K562 (cell line): ENCODE results near the gene ELOF1. TPM values are rescaled to one million over a fixed set of nuclear protein-coding genes. Genes with fewer than 3 reads are reported as not detected.
A peak's percentile ranks its signal among the peaks of the same experiment; 100 is the strongest.

Experiments
- BCL6 ChIP-seq: fragments of 250-450 bp; sonication (Bioruptor Pico); IDR thresholded peaks from 2 replicates; pipeline ENCODE4 v1.4.0; 2020
- CREBBP ChIP-seq: IDR thresholded peaks from one replicate; pipeline ENCODE4 v1.6.1; 2012; ENCODE audit warnings: low read depth, mild to moderate bottlenecking, control low read depth, inconsistent platforms, low read length
- HDAC3 ChIP-seq: fragments of 450-650 bp; IDR thresholded peaks from 2 replicates; pipeline ENCODE4 v1.6.1; 2018; ENCODE audit warnings: borderline replicate concordance, mild to moderate bottlenecking, moderate library complexity; ENCODE audit not compliant: partially characterized antibody
- HNRNPL ChIP-seq: fragments of 200-400 bp; formaldehyde crosslinking; IDR thresholded peaks from 2 replicates; pipeline ENCODE4 v1.6.1; 2017; ENCODE audit warnings: low read depth, mild to moderate bottlenecking, low read length
- L3MBTL2 ChIP-seq: fragments of 450-650 bp; IDR thresholded peaks from 2 replicates; pipeline ENCODE4 v1.6.1; 2016; ENCODE audit warnings: mild to moderate bottlenecking, moderate library complexity
- MEF2D ChIP-seq: conservative IDR thresholded peaks from 2 replicates; pipeline ENCODE4 v1.6.1; 2016; ENCODE audit warnings: low read depth, missing genetic modification characterization, missing compliant biosample characterization
- NEUROD1 ChIP-seq: fragments of 150-350 bp; IDR thresholded peaks from 2 replicates; pipeline ENCODE4 v1.6.1; 2014; ENCODE audit warnings: borderline replicate concordance, low read length, low read depth; ENCODE audit not compliant: partially characterized antibody
- PTBP1 ChIP-seq: fragments of 200-400 bp; formaldehyde crosslinking; IDR thresholded peaks from 2 replicates; pipeline ENCODE4 v1.6.1; 2017; ENCODE audit warnings: low read depth, low read length
- RBBP5 ChIP-seq: fragments of 200-600 bp; sonication (generic); IDR thresholded peaks from 2 replicates; pipeline ENCODE4 v1.6.1; 2012; ENCODE audit warnings: borderline replicate concordance, mild to moderate bottlenecking, low read length, control low read depth, inconsistent platforms; ENCODE audit not compliant: insufficient read depth, poor library complexity, severe bottlenecking
- RFX1 ChIP-seq: fragments of 450-650 bp; IDR thresholded peaks from 2 replicates; pipeline ENCODE4 v1.6.1; 2016; ENCODE audit warnings: mild to moderate bottlenecking, moderate library complexity
- RFX5 ChIP-seq: IDR thresholded peaks from 2 replicates; pipeline ENCODE4 v1.6.1; 2011; ENCODE audit warnings: low read depth, mild to moderate bottlenecking, improper control_type of control experiment, low read length
- RUNX1 ChIP-seq: sonication (generic); IDR thresholded peaks from 2 replicates; pipeline ENCODE4 v1.6.1; 2016; ENCODE audit warnings: antibody characterized with exemption, low read depth
- SMARCE1 ChIP-seq: fragments of 450-650 bp; IDR thresholded peaks from 2 replicates; pipeline ENCODE4 v1.7.1; 2016; ENCODE audit warnings: mild to moderate bottlenecking
- SNIP1 ChIP-seq: fragments of 450-650 bp; IDR thresholded peaks from 2 replicates; pipeline ENCODE4 v1.7.1; 2017; ENCODE audit warnings: low read depth, mild to moderate bottlenecking
- TCF3 ChIP-seq: sonication (generic); formaldehyde crosslinking; IDR thresholded peaks from 2 replicates; pipeline ENCODE4 v1.4.0; 2020; ENCODE audit warnings: mild to moderate bottlenecking, missing genetic modification reagents
- TFAM ChIP-seq: fragments of 250-450 bp; sonication (Bioruptor Pico); conservative IDR thresholded peaks from 2 replicates; pipeline ENCODE4 v1.5.0; 2021; ENCODE audit warnings: mild to moderate bottlenecking, moderate library complexity
- ZNF184 ChIP-seq: sonication (generic); formaldehyde crosslinking; IDR thresholded peaks from 2 replicates; pipeline ENCODE4 v1.5.0; 2020; ENCODE audit warnings: missing genetic modification reagents
- ZNF354B ChIP-seq: fragments of 250-450 bp; sonication (Bioruptor Pico); IDR thresholded peaks from 2 replicates; pipeline ENCODE4 v1.4.0; 2020
- ZNF75A ChIP-seq: fragments of 450-650 bp; formaldehyde crosslinking; IDR thresholded peaks from 2 replicates; pipeline ENCODE4 v1.4.0; 2020; ENCODE audit warnings: mild to moderate bottlenecking
- polyA plus RNA-seq, 8 experiments: library from polyadenylated mRNA; depleted of rRNA in 4 of 8; stranded (reverse) in 5 of 8; unstranded in 3 of 8; fragments of >200 nt; fragmentation: Nextera tagmentation in 2 of 8; fragmentation: Illumina TruSeq in 1 of 8; extraction: Ambion mirVana in 2 of 8; extraction: Trizol in 1 of 8; gene quantifications; 2 replicates each; pipeline versions ENCODE4 v1.2.1 to v1.2.3, GENCODE V29; 2011 to 2014; ENCODE audit warnings: inconsistent platforms in 1 of 8, missing spikeins in 1 of 8
- total RNA-seq, 7 experiments: library from RNA; depleted of rRNA in 6 of 7; stranded (reverse); fragments of >200 nt in 6 of 7; fragmentation: Illumina TruSeq in 2 of 7; extraction: Trizol in 2 of 7; gene quantifications; 2 replicates each; pipeline versions ENCODE4 v1.2.1 to v1.2.3, GENCODE V29; 2011 to 2021; ENCODE audit warnings: low replicate concordance in 1 of 7
- TF ChIP-seq, protein P1 (sequence below): fragments of 200-400 bp; formaldehyde crosslinking; IDR thresholded peaks from 2 replicates; pipeline ENCODE4 v1.6.1; 2017; ENCODE audit warnings: mild to moderate bottlenecking, low read depth, low read length, moderate library complexity
- TF ChIP-seq, protein P2 (sequence below): sonication (generic); formaldehyde crosslinking; IDR thresholded peaks from 2 replicates; pipeline ENCODE4 v1.9.0; 2022; ENCODE audit warnings: mild to moderate bottlenecking, missing genetic modification reagents
- TF ChIP-seq, protein P3 (sequence below): fragments of 450-650 bp; conservative IDR thresholded peaks from 2 replicates; pipeline ENCODE4 v1.6.1; 2016; ENCODE audit warnings: missing genetic modification characterization, low read depth, mild to moderate bottlenecking, missing compliant biosample characterization, moderate library complexity
- TF ChIP-seq, protein P4 (sequence below): fragments of 450-650 bp; formaldehyde crosslinking; IDR thresholded peaks from 2 replicates; pipeline ENCODE4 v1.4.0; 2022; ENCODE audit warnings: missing genetic modification characterization

Gene ELOF1
- total and polyA plus RNA-seq, 9 of the 15 experiments (the other 6 are each of a cell fraction or from before 2014, with no cell fraction given) = 16.7 to 147 (median 74.2) TPM

DNA sequence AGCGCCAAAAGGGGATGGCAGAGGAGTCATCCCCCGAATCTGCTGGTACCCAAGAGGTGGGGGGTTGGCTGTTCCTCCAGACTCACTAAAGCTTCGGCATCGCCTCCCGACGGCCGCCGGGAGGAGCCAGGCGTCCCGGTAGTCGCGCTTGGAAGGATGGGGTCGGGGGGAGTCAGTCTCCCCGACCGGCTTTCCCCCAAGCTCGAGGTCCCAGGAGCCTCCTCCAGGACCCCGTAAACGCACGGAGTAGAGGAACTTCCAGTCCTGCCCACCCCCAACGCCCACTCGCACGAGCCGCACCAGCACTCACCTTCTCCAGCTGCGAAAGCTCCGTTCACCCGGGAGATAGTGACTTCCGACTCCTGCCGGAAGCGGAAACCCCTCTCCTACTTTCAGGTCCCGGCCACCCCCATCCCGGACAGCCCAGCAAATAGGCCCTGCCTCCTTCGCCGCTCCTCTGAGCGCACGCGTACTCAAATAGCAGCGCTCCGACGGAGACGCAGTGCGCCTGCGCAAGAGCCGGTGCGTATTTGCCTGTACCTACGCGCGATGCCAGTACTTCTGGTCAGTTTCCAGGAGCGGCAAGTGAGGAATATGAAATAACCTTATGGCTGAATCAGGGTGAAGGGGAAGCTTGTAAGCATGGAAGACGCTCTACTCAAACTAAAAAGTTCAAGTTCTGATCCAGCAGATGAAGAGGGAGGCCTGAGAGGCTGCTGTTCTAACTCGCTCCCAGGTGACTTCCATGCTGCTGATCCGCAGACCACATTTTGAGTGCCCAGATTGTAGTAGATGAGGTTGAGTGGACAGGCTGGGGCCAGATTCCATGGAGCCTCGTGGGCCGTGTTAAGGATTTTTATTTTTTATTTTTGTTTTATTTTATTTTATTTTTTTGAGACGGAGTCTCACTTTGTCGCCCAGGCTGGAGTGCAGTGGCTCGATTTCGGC lies at the start of gene ELOF1 (continued):
- no peak for TF ChIP-seq TCF3
- TF ChIP-seq, protein P1, sequence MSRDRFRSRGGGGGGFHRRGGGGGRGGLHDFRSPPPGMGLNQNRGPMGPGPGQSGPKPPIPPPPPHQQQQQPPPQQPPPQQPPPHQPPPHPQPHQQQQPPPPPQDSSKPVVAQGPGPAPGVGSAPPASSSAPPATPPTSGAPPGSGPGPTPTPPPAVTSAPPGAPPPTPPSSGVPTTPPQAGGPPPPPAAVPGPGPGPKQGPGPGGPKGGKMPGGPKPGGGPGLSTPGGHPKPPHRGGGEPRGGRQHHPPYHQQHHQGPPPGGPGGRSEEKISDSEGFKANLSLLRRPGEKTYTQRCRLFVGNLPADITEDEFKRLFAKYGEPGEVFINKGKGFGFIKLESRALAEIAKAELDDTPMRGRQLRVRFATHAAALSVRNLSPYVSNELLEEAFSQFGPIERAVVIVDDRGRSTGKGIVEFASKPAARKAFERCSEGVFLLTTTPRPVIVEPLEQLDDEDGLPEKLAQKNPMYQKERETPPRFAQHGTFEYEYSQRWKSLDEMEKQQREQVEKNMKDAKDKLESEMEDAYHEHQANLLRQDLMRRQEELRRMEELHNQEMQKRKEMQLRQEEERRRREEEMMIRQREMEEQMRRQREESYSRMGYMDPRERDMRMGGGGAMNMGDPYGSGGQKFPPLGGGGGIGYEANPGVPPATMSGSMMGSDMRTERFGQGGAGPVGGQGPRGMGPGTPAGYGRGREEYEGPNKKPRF = no peak
- peak; percentile 66; the same call in 1 of the 2 replicates for TF ChIP-seq RFX1
- no peak for TF ChIP-seq HNRNPL
- TF ChIP-seq TFAM (CRISPR knock-in tag) = no peak
- TF ChIP-seq PTBP1 = 0 out of 2 replicates have a peak, but pooled peaks have one; percentile 9
- no peak for TF ChIP-seq ZNF184 (CRISPR knock-in tag)
- TF ChIP-seq CREBBP = no peak
- TF ChIP-seq SNIP1 = no peak
- TF ChIP-seq, protein P2, sequence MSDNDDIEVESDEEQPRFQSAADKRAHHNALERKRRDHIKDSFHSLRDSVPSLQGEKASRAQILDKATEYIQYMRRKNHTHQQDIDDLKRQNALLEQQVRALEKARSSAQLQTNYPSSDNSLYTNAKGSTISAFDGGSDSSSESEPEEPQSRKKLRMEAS = peak; percentile 61; the same call in 1 of the 2 replicates
- no peak for TF ChIP-seq ZNF75A
- no peak for TF ChIP-seq HDAC3
- no peak for TF ChIP-seq NEUROD1
- TF ChIP-seq RFX5 = no peak
- TF ChIP-seq, protein P3, sequence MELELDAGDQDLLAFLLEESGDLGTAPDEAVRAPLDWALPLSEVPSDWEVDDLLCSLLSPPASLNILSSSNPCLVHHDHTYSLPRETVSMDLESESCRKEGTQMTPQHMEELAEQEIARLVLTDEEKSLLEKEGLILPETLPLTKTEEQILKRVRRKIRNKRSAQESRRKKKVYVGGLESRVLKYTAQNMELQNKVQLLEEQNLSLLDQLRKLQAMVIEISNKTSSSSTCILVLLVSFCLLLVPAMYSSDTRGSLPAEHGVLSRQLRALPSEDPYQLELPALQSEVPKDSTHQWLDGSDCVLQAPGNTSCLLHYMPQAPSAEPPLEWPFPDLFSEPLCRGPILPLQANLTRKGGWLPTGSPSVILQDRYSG (tag) = no peak
- peak; percentile 74 for TF ChIP-seq RBBP5
- no peak for TF ChIP-seq MEF2D (tag)
- TF ChIP-seq ZNF354B (CRISPR knock-in tag) = no peak
- TF ChIP-seq, protein P4, sequence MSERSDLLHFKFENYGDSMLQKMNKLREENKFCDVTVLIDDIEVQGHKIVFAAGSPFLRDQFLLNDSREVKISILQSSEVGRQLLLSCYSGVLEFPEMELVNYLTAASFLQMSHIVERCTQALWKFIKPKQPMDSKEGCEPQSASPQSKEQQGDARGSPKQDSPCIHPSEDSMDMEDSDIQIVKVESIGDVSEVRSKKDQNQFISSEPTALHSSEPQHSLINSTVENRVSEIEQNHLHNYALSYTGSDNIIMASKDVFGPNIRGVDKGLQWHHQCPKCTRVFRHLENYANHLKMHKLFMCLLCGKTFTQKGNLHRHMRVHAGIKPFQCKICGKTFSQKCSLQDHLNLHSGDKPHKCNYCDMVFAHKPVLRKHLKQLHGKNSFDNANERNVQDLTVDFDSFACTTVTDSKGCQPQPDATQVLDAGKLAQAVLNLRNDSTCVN (CRISPR knock-in tag) = no peak
- peak; percentile 73 for TF ChIP-seq L3MBTL2
- no peak for TF ChIP-seq SMARCE1
- TF ChIP-seq BCL6 = no peak
- 0 out of 2 replicates have a peak, but pooled peaks have one; percentile 57 for TF ChIP-seq RUNX1
